ENCODE results near the gene S100A13.

S100A13 gene

GRCh38 chr1:153633754-153634665, 6.7 kb upstream of the S100A13 start, which contains the start of gene CHTOP:
TSS of gene CHTOP (plus strand) at chr1:153634066. CDS start at chr1:153636589, 2,523 bp downstream.
- no peaks in the 10 kb centered on the region for H3K27me3 ChIP-seq (replicated peaks in 2 of 5; ENCODE audit: control insufficient read depth in 4 of 5, insufficient read depth in 5 of 5, low read length in 4 of 5)
- CTCF ChIA-PET, result interaction anchor here (1.0 to 2.2 kb wide), 8 partner anchors 9 to 101 kb away, joined by 3 to 15 read pairs (median 4); no protein-coding TSS in a partner anchor
- WGBS (ENCODE audit: insufficient coverage), result 2% methylated on average over 53 of the region's 65 CpGs

GRCh38 chr1:153633161-153633753, 6.0 kb upstream of the S100A13 start:
- no peaks in the 10 kb centered on the region for H3K9me3 ChIP-seq (ENCODE audit: control extremely low read depth in 1 of 5, control insufficient read depth in 4 of 5, insufficient read depth in 2 of 5, low read depth in 1 of 5, low read length in 4 of 5)
- WGBS (ENCODE audit: insufficient coverage), result 73% methylated on average over 17 of the region's 18 CpGs
- H3K27ac ChIP-seq (ENCODE audit: insufficient read depth in 1 of 2, low read depth in 1 of 2, low read length in 2 of 2, poor library complexity in 1 of 2, severe bottlenecking in 2 of 2), result peak overlapping the region in 1 of 2 experiments; percentile 100
- ChIA-PET POLR2A (interaction anchor here (0.7 to 1.7 kb wide), 9 partner anchors 10 to 290 kb away, joined by 3 to 10 read pairs (median 5); partner anchors contain the start of genes GATAD2B, S100A6 and SNAPIN), CTCF (interaction anchor here (1.0 to 2.2 kb wide), 7 partner anchors 9 to 100 kb away, joined by 3 to 15 read pairs (median 5); no protein-coding TSS in a partner anchor)
- peaks cover 0 to 36% (median 14%) of the 10 kb centered on the region in 4 experiments for H3K4me1 ChIP-seq (ENCODE audit: control extremely low read depth in 1 of 4, control insufficient read depth in 4 of 4, insufficient read depth in 4 of 4, low read length in 3 of 4)
- H3K4me3 ChIP-seq (ENCODE audit: control insufficient read depth in 1 of 7, extremely low read depth in 1 of 7, insufficient read depth in 4 of 7, low read depth in 2 of 7, low read length in 6 of 7), result peak overlapping the region in 5 of 7 experiments; percentile 33 to 99 (median 89)
- H3K36me3 ChIP-seq (ENCODE audit: control insufficient read depth in 4 of 4, insufficient read depth in 4 of 4, low read length in 3 of 4), result peaks cover 15 to 25% (median 20%) of the 10 kb centered on the region in 4 experiments
- no peaks in the 10 kb centered on the region for H3K27me3 ChIP-seq (replicated peaks in 2 of 5; ENCODE audit: control insufficient read depth in 4 of 5, insufficient read depth in 5 of 5, low read length in 4 of 5)
- no peak for DNase-seq

More at GRCh38 chr1:153633754-153634665, 6.7 kb upstream of the S100A13 start, which contains the start of gene CHTOP:
- peaks cover 0 to 29% (median 11%) of the 10 kb centered on the region in 4 experiments for H3K4me1 ChIP-seq (ENCODE audit: control extremely low read depth in 1 of 4, control insufficient read depth in 4 of 4, insufficient read depth in 4 of 4, low read length in 3 of 4)
- peak within 1 kb of the TSS; percentile 64 to 99 (median 90) for H3K4me3 ChIP-seq (ENCODE audit: control insufficient read depth in 1 of 7, extremely low read depth in 1 of 7, insufficient read depth in 4 of 7, low read depth in 2 of 7, low read length in 6 of 7)
- peak within 1 kb of the TSS; percentile 100 for H3K27ac ChIP-seq (ENCODE audit: insufficient read depth in 1 of 2, low read depth in 1 of 2, low read length in 2 of 2, poor library complexity in 1 of 2, severe bottlenecking in 2 of 2)
- POLR2A ChIA-PET, result interaction anchor here (0.5 to 1.7 kb wide), 15 partner anchors 9 to 289 kb away, joined by 3 to 10 read pairs (median 4); partner anchors contain the start of genes GATAD2B, S100A6 and SNAPIN
- H3K36me3 ChIP-seq (ENCODE audit: control insufficient read depth in 4 of 4, insufficient read depth in 4 of 4, low read length in 3 of 4), result peaks cover 15 to 31% (median 26%) of the 10 kb centered on the region in 4 experiments
- no peaks in the 10 kb centered on the region for H3K9me3 ChIP-seq (ENCODE audit: control extremely low read depth in 1 of 5, control insufficient read depth in 4 of 5, insufficient read depth in 2 of 5, low read depth in 1 of 5, low read length in 4 of 5)
- DNase-seq, result peak; percentile 98 to 99 (median 99)

GRCh38 chr1:153631047-153632022, 4.0 kb upstream of the S100A13 start:
- peaks cover under 1 to 7% (median 4%) of the 10 kb centered on the region in 4 experiments for H3K36me3 ChIP-seq (ENCODE audit: control insufficient read depth in 4 of 4, insufficient read depth in 4 of 4, low read length in 3 of 4)
- no peak for DNase-seq
- WGBS (ENCODE audit: insufficient coverage), result 100% methylated on average over 4 of the region's 10 CpGs
- H3K9me3 ChIP-seq (ENCODE audit: control extremely low read depth in 1 of 5, control insufficient read depth in 4 of 5, insufficient read depth in 2 of 5, low read depth in 1 of 5, low read length in 4 of 5), result no peaks in the 10 kb centered on the region
- ChIA-PET POLR2A (no interaction called here), CTCF (interaction anchor here (1.0 to 21.2 kb wide), 6 partner anchors 16 to 121 kb away, joined by 3 to 262 read pairs (median 16); partner anchors contain the start of genes S100A14 and S100A16)
- no peak overlapping the region for H3K4me3 ChIP-seq (ENCODE audit: control insufficient read depth in 1 of 7, extremely low read depth in 1 of 7, insufficient read depth in 4 of 7, low read depth in 2 of 7, low read length in 6 of 7)
- no peak overlapping the region for H3K27ac ChIP-seq (ENCODE audit: insufficient read depth in 1 of 2, low read depth in 1 of 2, low read length in 2 of 2, poor library complexity in 1 of 2, severe bottlenecking in 2 of 2)
- peaks cover 0 to 2% (median 0%) of the 10 kb centered on the region in 5 experiments for H3K27me3 ChIP-seq (replicated peaks in 2 of 5; ENCODE audit: control insufficient read depth in 4 of 5, insufficient read depth in 5 of 5, low read length in 4 of 5)
- peaks cover 0 to 37% (median 22%) of the 10 kb centered on the region in 4 experiments for H3K4me1 ChIP-seq (ENCODE audit: control extremely low read depth in 1 of 4, control insufficient read depth in 4 of 4, insufficient read depth in 4 of 4, low read length in 3 of 4)

- CTCF ChIA-PET, result interaction anchor here (1.8 to 21.2 kb wide), 4 partner anchors 15 to 120 kb away, joined by 7 to 262 read pairs (median 68); partner anchors contain the start of genes S100A14 and S100A16
- 98% methylated on average over 6 of the region's 7 CpGs for WGBS (ENCODE audit: insufficient coverage)
- peaks cover 0 to 32% (median 17%) of the 10 kb centered on the region in 4 experiments for H3K4me1 ChIP-seq (ENCODE audit: control extremely low read depth in 1 of 4, control insufficient read depth in 4 of 4, insufficient read depth in 4 of 4, low read length in 3 of 4)
These were observed 3.1 kb upstream of the S100A13 start for GRCh38 chr1:153630384-153630783.

GRCh38 chr1:153629971-153630370, 2.7 kb upstream of the S100A13 start:
- POLR2A ChIA-PET, result no interaction called here
- no CpG with 5 or more reads among the region's 1 CpG for WGBS (ENCODE audit: insufficient coverage)
- H3K27me3 ChIP-seq (replicated peaks in 2 of 5; ENCODE audit: control insufficient read depth in 4 of 5, insufficient read depth in 5 of 5, low read length in 4 of 5), result peaks cover 0 to 2% (median 0%) of the 10 kb centered on the region in 5 experiments
- peaks cover 0 to 28% (median 13%) of the 10 kb centered on the region in 4 experiments for H3K4me1 ChIP-seq (ENCODE audit: control extremely low read depth in 1 of 4, control insufficient read depth in 4 of 4, insufficient read depth in 4 of 4, low read length in 3 of 4)
- no peaks in the 10 kb centered on the region for H3K9me3 ChIP-seq (ENCODE audit: control extremely low read depth in 1 of 5, control insufficient read depth in 4 of 5, insufficient read depth in 2 of 5, low read depth in 1 of 5, low read length in 4 of 5)
- no peak overlapping the region for H3K27ac ChIP-seq (ENCODE audit: insufficient read depth in 1 of 2, low read depth in 1 of 2, low read length in 2 of 2, poor library complexity in 1 of 2, severe bottlenecking in 2 of 2)
- CTCF ChIA-PET, result interaction anchor here (1.8 to 21.2 kb wide), 4 partner anchors 14 to 119 kb away, joined by 7 to 262 read pairs (median 68); partner anchors contain the start of genes S100A14 and S100A16
- H3K36me3 ChIP-seq (ENCODE audit: control insufficient read depth in 4 of 4, insufficient read depth in 4 of 4, low read length in 3 of 4), result no peaks in the 10 kb centered on the region
- no peak overlapping the region for H3K4me3 ChIP-seq (ENCODE audit: control insufficient read depth in 1 of 7, extremely low read depth in 1 of 7, insufficient read depth in 4 of 7, low read depth in 2 of 7, low read length in 6 of 7)
- DNase-seq, result no peak

More at GRCh38 chr1:153630384-153630783, 3.1 kb upstream of the S100A13 start:
- H3K36me3 ChIP-seq (ENCODE audit: control insufficient read depth in 4 of 4, insufficient read depth in 4 of 4, low read length in 3 of 4), result no peaks in the 10 kb centered on the region
- H3K4me3 ChIP-seq (ENCODE audit: control insufficient read depth in 1 of 7, extremely low read depth in 1 of 7, insufficient read depth in 4 of 7, low read depth in 2 of 7, low read length in 6 of 7), result no peak overlapping the region
- POLR2A ChIA-PET, result no interaction called here
- no peaks in the 10 kb centered on the region for H3K9me3 ChIP-seq (ENCODE audit: control extremely low read depth in 1 of 5, control insufficient read depth in 4 of 5, insufficient read depth in 2 of 5, low read depth in 1 of 5, low read length in 4 of 5)
- peaks cover 0 to 2% (median 0%) of the 10 kb centered on the region in 5 experiments for H3K27me3 ChIP-seq (replicated peaks in 2 of 5; ENCODE audit: control insufficient read depth in 4 of 5, insufficient read depth in 5 of 5, low read length in 4 of 5)
- H3K27ac ChIP-seq (ENCODE audit: insufficient read depth in 1 of 2, low read depth in 1 of 2, low read length in 2 of 2, poor library complexity in 1 of 2, severe bottlenecking in 2 of 2), result no peak overlapping the region
- DNase-seq, result no peak

GRCh38 chr1:153629343-153629665, 2.0 kb upstream of the S100A13 start:
- H3K4me1 ChIP-seq (ENCODE audit: control extremely low read depth in 1 of 4, control insufficient read depth in 4 of 4, insufficient read depth in 4 of 4, low read length in 3 of 4), result peaks cover 0 to 26% (median 11%) of the 10 kb centered on the region in 4 experiments
- H3K4me3 ChIP-seq (ENCODE audit: control insufficient read depth in 1 of 7, extremely low read depth in 1 of 7, insufficient read depth in 4 of 7, low read depth in 2 of 7, low read length in 6 of 7), result no peak overlapping the region
- peaks cover 0 to 2% (median 0%) of the 10 kb centered on the region in 5 experiments for H3K27me3 ChIP-seq (replicated peaks in 2 of 5; ENCODE audit: control insufficient read depth in 4 of 5, insufficient read depth in 5 of 5, low read length in 4 of 5)
- 95% methylated on average over 4 of the region's 5 CpGs for WGBS (ENCODE audit: insufficient coverage)
- POLR2A ChIA-PET, result interaction anchor here (0.6 kb wide), 1 partner anchor 40 kb away, joined by 3 read pairs; no protein-coding TSS in a partner anchor
- no peaks in the 10 kb centered on the region for H3K36me3 ChIP-seq (ENCODE audit: control insufficient read depth in 4 of 4, insufficient read depth in 4 of 4, low read length in 3 of 4)
- H3K27ac ChIP-seq (ENCODE audit: insufficient read depth in 1 of 2, low read depth in 1 of 2, low read length in 2 of 2, poor library complexity in 1 of 2, severe bottlenecking in 2 of 2), result no peak overlapping the region
- H3K9me3 ChIP-seq (ENCODE audit: control extremely low read depth in 1 of 5, control insufficient read depth in 4 of 5, insufficient read depth in 2 of 5, low read depth in 1 of 5, low read length in 4 of 5), result no peaks in the 10 kb centered on the region
- CTCF ChIA-PET, result interaction anchor here (0.7 to 21.2 kb wide), 10 partner anchors 14 to 316 kb away, joined by 3 to 262 read pairs (median 6); partner anchors contain the start of genes S100A14 and S100A16
- DNase-seq, result no peak

Measured in common myeloid progenitor, CD34-positive (primary cell).